ENCODE data around the gene PARP3.
A peak's percentile ranks its signal among the peaks of the same experiment; 100 is the strongest.
"Not testable (repeated sequence)": the region's sequence is repeated elsewhere in the genome, so short reads cannot be mapped to it uniquely, and the experiment has no call there.

Gene PARP3

GRCh38 chr3:51986010-51986947, 44.1 kb downstream of the PARP3 start:
- no peak for DNase-seq

DNA sequence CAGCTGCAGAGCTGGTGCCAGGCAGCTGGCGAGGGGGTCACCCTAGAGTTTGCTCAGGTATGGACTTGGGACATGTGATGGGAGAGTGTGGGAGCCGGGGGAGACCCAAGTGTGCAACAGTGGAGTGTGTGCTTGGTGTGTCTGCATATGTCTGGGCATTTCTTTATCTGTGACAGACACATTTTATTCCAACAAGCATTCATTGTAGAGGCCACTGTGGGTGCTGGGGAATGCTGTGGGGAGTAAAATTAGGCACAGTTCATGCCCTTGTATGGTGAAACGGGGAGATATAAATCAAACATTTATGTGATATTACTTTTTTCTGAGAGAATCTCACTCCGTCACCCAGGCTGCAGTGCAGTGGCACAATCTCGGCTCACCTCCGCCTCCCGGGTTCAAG, 45.4 kb downstream of the PARP3 start:
- no peak for DNase-seq

DNA sequence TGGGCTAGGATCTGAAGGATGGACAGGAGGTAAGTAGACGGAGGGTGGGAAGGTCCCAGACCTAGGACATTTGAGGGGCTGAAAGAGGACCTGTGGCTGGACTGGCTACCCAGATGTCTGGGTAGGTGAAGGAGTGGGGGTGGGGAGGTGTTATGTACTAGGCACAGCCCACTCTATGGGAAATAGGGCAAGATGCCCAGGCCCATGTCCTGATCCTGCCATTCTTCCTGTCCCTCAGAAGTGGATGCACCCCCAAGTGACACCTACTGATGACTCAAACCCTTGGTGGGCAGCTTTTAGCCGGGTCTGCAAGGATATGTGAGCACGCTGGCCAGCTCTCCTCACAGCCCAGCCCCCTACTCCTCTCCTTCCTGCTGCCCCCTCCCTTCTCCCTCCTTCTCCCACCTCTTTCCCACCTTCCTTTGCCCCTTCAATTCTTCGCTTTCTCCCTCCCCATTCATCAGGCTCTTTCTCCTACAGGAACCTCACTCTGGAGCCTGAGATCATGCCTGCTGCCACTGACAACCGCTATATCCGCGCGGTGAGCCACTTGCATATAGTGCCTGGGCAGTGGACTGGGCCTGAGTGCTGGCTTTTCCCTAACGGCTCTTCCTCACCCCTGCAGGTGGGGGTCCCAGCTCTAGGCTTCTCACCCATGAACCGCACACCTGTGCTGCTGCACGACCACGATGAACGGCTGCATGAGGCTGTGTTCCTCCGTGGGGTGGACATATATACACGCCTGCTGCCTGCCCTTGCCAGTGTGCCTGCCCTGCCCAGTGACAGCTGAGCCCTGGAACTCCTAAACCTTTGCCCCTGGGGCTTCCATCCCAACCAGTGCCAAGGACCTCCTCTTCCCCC, 46.4 kb downstream of the PARP3 start:
- DNase-seq = no peak

GRCh38 chr3:51990501-51990971, 48.4 kb downstream of the PARP3 start:
- not testable (repeated sequence) for DNase-seq

GRCh38 chr3:51992017-51992682, 50.0 kb downstream of the PARP3 start:
- no peak for DNase-seq

DNA sequence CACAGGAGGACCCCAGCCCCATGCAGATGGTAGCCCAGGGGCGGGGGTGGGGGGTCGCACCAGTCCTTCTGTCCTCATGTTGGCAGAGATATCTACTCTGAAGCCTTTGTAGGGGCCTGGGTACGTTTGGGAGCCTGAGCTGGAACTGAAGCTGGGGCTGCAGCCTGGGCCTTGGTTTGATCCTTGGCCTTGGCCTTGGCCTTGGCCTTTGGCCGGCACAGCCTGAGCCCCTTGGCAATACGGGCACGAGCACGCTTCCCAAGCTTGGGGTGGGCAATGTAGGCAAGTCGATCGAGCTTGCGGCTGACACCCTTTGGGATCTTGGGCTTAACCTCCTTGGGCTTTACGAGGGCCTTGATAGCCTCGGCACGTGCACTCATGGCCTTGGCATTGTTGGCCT, 51.5 kb downstream of the PARP3 start:
- peak in 1 of 3 experiments; percentile 8 for DNase-seq

DNA sequence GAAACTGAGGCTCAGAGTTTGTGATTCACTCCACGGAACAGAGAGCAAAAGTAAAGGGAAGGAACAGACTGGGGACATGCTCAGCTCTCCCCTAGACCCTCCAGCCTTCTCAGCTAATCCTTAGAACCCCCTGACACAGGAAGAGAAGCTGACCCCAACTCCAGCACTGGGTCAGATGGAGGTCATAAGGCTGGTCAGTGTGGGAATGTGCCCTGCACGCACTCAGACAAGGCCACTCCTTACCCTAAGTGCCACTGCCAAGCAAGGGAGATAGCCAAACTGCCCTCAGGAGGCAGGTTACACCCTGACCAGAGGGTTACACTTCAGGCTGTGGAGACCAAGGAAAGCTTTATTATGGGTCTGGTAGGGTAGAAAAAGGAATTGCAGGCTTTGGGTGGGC, 52.4 kb downstream of the PARP3 start:
- no peak for DNase-seq

DNA sequence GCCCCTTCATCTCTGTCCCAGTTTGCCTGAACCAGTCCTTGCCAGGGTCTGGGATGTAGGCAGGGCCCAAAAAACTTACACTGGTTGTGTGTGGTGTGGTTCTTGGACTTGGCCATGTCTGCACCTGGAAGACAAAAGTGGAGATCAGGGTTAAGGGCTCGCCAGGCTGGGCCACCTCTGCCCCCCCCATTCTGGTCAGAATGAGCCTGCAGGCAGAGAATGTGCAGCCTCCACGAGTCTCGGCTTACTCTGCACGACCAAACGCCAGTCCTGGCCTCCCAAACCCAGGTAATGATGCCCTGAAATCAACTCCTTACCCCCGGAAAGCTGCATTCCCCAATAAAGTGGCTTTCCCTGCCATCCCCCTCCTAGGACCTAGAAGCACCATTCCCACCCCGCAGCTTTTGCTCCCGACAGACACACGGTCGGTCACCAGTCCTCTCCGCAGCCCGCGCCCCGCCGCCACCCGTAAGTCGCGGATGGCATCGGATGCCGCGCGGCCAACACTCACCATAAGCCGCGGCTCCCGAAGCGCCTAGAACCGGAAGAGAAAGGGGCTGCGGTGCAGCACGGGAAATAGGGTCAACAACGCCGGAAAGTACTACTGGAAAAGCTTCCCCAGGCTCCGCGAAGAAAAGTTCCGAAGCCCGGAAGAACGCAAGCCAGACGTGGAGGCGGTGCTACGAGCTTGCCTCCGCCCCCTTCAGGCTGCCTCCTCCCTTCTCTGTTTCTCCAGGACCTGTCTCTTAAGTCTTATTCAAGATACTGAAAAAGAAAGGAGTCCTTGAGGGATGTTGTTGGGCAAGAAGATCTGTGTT, 53.4 kb downstream of the PARP3 start, which contains the start of gene RPL29:
Gene RPL29 (minus strand): TSS at position 550 of the 818 bp plus-strand sequence. CDS start 434 bp downstream, at position 116.
- peak; percentile 80 to 93 (median 85) for DNase-seq

GRCh38 chr3:51997172-51997571, 55.0 kb downstream of the PARP3 start:
- no peak for DNase-seq

- peak in 1 of 3 experiments; percentile 24 for DNase-seq
These were observed 55.9 kb downstream of the PARP3 start for GRCh38 chr3:51997935-51998596.

All from NCI-H1417 (cell line).